Endodermal cell (in vitro differentiated cells): Measurements from ENCODE around the gene FAM13A. TPM values are rescaled to one million over a fixed set of nuclear protein-coding genes. Genes with fewer than 3 reads are reported as not detected.

Experiments used
- DNase-seq: peaks from one replicate; pipeline ENCODE4 v3.0.0-alpha.2; 2017
- H3K27ac ChIP-seq: 2 replicates; pipeline ENCODE4 v1.5.1; 2013; ENCODE audit warnings: mild to moderate bottlenecking, low read depth, low read length, moderate library complexity
- H3K27me3 ChIP-seq: 2 replicates; pipeline ENCODE4 v1.6.1; 2013; ENCODE audit warnings: mild to moderate bottlenecking, low read length, moderate library complexity; ENCODE audit not compliant: insufficient read depth, control insufficient read depth, poor library complexity, severe bottlenecking
- H3K36me3 ChIP-seq: 2 replicates; pipeline ENCODE4 v1.7.0; 2013; ENCODE audit warnings: mild to moderate bottlenecking, low read length, moderate library complexity; ENCODE audit not compliant: control insufficient read depth, insufficient read depth
- H3K4me1 ChIP-seq: one replicate; pipeline ENCODE4 v1.7.0; 2013; ENCODE audit warnings: low read length; ENCODE audit not compliant: control insufficient read depth, insufficient read depth
- H3K4me3 ChIP-seq: 2 replicates; pipeline ENCODE4 v1.5.1; 2013; ENCODE audit warnings: mild to moderate bottlenecking, low read length, moderate library complexity
- H3K9ac ChIP-seq: 2 replicates; pipeline ENCODE4 v1.6.1; 2013; ENCODE audit warnings: mild to moderate bottlenecking, low read length, moderate library complexity; ENCODE audit not compliant: poor library complexity, severe bottlenecking; ENCODE audit errors: extremely low read depth
- H3K9me3 ChIP-seq: 2 replicates; pipeline ENCODE4 v1.6.1; 2013; ENCODE audit warnings: mild to moderate bottlenecking, low read length, moderate library complexity; ENCODE audit not compliant: control insufficient read depth
- H3K27ac Mint-ChIP-seq: 2 replicates; pipeline ENCODE4 v1.8.0; 2020; ENCODE audit warnings: mixed read lengths
- H3K27me3 Mint-ChIP-seq: 2 replicates; pipeline ENCODE4 v1.8.0; 2021; ENCODE audit warnings: mild to moderate bottlenecking, mixed read lengths; ENCODE audit not compliant: insufficient read depth
- H3K36me3 Mint-ChIP-seq: 2 replicates; pipeline ENCODE4 v1.8.0; 2020; ENCODE audit warnings: low read depth, mixed read lengths
- H3K4me1 Mint-ChIP-seq: 2 replicates; pipeline ENCODE4 v1.8.0; 2020; ENCODE audit warnings: mixed read lengths
- H3K4me3 Mint-ChIP-seq: 2 replicates; pipeline ENCODE4 v1.8.0; 2020; ENCODE audit warnings: mild to moderate bottlenecking, moderate library complexity, mixed read lengths
- H3K9me3 Mint-ChIP-seq: 2 replicates; pipeline ENCODE4 v1.8.0; 2020; ENCODE audit warnings: mild to moderate bottlenecking, mixed read lengths
- WGBS, 2 experiments: methylation state at CpG; one replicate each; pipeline versions ENCODE4 v1.1.5 to v1.1.7; 2013; ENCODE audit warnings: missing lambda C conversion rate in 2 of 2, mixed read lengths in 1 of 2; ENCODE audit not compliant: insufficient coverage in 1 of 2, insufficient read length in 1 of 2; 5-methylcytosine and 5-hydroxymethylcytosine counted together
- total RNA-seq, 2 donors: library from RNA; stranded (reverse); fragmentation: NEBNext Ultra II Directional in 1 of 2; extraction: Animal tissue kit (Norgen Biotek cat#: 25700) in 1 of 2; gene quantifications; 2 replicates in 1 of 2; 3 replicates in 1 of 2; pipeline ENCODE4 v1.2.1, GENCODE V29; 2021
- TF ChIP-seq, protein P1 (sequence below): fragments of 200-600 bp; sonication (generic); conservative IDR thresholded peaks from 2 replicates; pipeline ENCODE4 v1.5.0; 2021; ENCODE audit warnings: antibody characterized with exemption, mild to moderate bottlenecking

Gene FAM13A
- total RNA-seq, 2 donors from 2014 or later, result 13.6 to 17.0 TPM

DNA sequence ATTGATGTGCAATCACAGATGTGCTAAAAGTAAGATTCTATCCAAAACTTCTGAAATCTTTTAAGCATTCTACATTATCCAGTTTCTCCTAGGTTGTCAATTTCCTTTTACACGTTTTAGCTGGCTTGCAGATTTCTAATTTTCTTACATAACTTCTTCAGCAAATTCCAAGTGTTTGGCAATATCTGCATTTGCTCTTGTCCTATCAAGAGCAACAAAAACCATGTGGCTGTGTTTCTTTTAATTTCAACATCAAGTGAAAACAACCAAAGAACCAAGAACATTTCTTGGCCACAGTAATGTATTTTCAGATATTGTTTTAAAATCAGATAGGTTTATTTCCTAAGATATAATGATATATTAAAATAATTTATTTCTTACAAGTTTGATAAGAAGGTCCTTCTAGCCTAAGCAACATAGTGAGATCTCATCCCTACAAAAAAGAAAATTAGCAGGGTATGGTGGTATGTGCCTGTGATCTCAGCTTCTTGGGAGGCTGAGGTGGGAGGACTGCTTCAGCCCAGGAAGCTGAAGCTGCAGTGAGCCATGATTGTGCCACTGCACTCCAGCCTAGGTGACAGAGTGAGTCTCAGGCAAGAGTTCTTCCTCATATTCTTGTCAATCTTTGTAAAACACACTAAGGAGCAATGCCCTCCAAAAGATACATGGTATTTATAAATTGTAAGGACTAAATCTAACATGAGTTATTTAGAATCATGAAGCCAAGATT, 228.0 kb downstream of the FAM13A start:
- Histone ChIP-seq H3K27me3 (no peaks in the 10 kb centered on the region), H3K4me1 (no peaks in the 10 kb centered on the region), H3K27ac (no peak overlapping the region), H3K9ac (no peak overlapping the region), H3K9me3 (no peaks in the 10 kb centered on the region), H3K4me3 (no peak overlapping the region), H3K36me3 (no peaks in the 10 kb centered on the region)
- no peaks in the 10 kb centered on the region for H3K36me3 Mint-ChIP-seq
- no peak for DNase-seq
- H3K4me1 Mint-ChIP-seq, result no peaks in the 10 kb centered on the region
- no peaks in the 10 kb centered on the region for H3K9me3 Mint-ChIP-seq
- no peaks in the 10 kb centered on the region for H3K27me3 Mint-ChIP-seq
- no peak overlapping the region for H3K4me3 Mint-ChIP-seq
- TF ChIP-seq, protein P1, sequence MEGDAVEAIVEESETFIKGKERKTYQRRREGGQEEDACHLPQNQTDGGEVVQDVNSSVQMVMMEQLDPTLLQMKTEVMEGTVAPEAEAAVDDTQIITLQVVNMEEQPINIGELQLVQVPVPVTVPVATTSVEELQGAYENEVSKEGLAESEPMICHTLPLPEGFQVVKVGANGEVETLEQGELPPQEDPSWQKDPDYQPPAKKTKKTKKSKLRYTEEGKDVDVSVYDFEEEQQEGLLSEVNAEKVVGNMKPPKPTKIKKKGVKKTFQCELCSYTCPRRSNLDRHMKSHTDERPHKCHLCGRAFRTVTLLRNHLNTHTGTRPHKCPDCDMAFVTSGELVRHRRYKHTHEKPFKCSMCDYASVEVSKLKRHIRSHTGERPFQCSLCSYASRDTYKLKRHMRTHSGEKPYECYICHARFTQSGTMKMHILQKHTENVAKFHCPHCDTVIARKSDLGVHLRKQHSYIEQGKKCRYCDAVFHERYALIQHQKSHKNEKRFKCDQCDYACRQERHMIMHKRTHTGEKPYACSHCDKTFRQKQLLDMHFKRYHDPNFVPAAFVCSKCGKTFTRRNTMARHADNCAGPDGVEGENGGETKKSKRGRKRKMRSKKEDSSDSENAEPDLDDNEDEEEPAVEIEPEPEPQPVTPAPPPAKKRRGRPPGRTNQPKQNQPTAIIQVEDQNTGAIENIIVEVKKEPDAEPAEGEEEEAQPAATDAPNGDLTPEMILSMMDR, result no peak
- H3K27ac Mint-ChIP-seq, result no peak overlapping the region
- 33% methylated on average over 1 of the region's 1 CpG for whole genome bisulfite sequencing, 2 experiments

DNA sequence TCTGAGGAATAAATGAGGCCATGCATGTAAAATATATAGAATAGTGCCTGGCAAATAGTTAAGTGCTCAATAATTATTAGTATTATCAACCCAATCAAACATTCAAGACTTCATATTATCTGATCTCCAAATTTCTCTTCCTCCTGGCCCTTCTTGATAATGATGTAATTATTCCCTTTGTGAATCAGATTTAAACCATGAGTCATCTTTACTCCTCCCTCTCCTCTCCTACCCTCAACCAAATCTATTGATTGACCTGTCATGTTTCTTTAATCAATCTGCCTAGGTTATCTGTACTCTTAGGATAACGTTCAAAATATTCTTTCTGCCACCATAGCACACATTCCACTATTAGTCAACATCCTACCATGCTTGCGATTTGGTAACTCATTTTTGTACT, 229.5 kb downstream of the FAM13A start:
- Mint-ChIP-seq H3K9me3 (no peaks in the 10 kb centered on the region), H3K36me3 (no peaks in the 10 kb centered on the region), H3K27me3 (no peaks in the 10 kb centered on the region), H3K4me3 (no peak overlapping the region), H3K4me1 (peaks cover 13% of the 10 kb centered on the region), H3K27ac (no peak overlapping the region)
- no peak for DNase-seq
- WGBS, 2 experiments, result 88 to 90% methylated on average over 2 of the region's 2 CpGs
- H3K36me3 ChIP-seq, result no peaks in the 10 kb centered on the region
- TF ChIP-seq, protein P1, result no peak
- H3K27ac ChIP-seq, result no peak overlapping the region
- no peaks in the 10 kb centered on the region for H3K9me3 ChIP-seq
- H3K27me3 ChIP-seq, result no peaks in the 10 kb centered on the region
- H3K4me1 ChIP-seq, result no peaks in the 10 kb centered on the region
- H3K9ac ChIP-seq, result no peak overlapping the region
- H3K4me3 ChIP-seq, result no peak overlapping the region

DNA sequence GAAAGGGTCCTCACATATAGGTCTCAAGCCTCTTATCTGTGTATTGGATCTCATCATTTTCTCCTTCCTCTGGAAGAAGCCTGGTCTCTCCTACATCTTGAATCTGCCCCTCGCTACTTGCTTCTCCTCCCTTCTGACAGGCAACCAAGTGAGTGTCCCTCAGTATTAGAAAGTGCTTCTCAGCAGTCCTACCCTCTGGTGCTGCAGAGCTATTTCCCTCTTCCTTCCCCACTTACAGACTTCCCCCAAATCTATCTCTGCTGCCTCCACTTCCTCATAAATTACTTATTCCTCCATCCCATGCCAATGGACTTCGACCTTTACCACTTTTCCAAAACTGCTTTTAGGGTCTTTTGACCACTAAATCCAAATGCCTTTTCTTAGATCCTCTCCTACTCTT, 230.2 kb downstream of the FAM13A start:
- Mint-ChIP-seq H3K4me1 (peaks cover 16% of the 10 kb centered on the region), H3K4me3 (no peak overlapping the region), H3K9me3 (no peaks in the 10 kb centered on the region), H3K36me3 (no peaks in the 10 kb centered on the region), H3K27ac (no peak overlapping the region), H3K27me3 (no peaks in the 10 kb centered on the region)
- no peak overlapping the region for H3K9ac ChIP-seq
- no peak overlapping the region for H3K27ac ChIP-seq
- no peaks in the 10 kb centered on the region for H3K36me3 ChIP-seq
- H3K9me3 ChIP-seq, result no peaks in the 10 kb centered on the region
- no peaks in the 10 kb centered on the region for H3K4me1 ChIP-seq
- no peak overlapping the region for H3K4me3 ChIP-seq
- H3K27me3 ChIP-seq, result no peaks in the 10 kb centered on the region
- WGBS, 2 experiments, result 92 to 100% methylated on average over 2 of the region's 2 CpGs
- DNase-seq, result no peak
- TF ChIP-seq, protein P1, result no peak
